ENCODE results near the gene TNK1.

The TNK1 gene

GRCh38 chr17:7355053-7355452 lies 25.8 kb upstream of the TNK1 start, which contains the start of gene TMEM95:
Gene TMEM95, plus strand, starts transcription at chr17:7355156. Its CDS starts 49 bp downstream, at chr17:7355205.
- no peaks in the 10 kb centered on the region for H3K27me3 ChIP-seq (ENCODE audit: insufficient read depth, low read depth, severe bottlenecking)
- H3K36me3 ChIP-seq: no peaks in the 10 kb centered on the region
- DNase-seq: no peak
- TF ChIP-seq CTCF (IDR thresholded peaks at IDR 0.05; ENCODE audit: low read depth, low read length): no peak
- no peaks in the 10 kb centered on the region for H3K9me3 ChIP-seq (ENCODE audit: severe bottlenecking)
- no peak within 1 kb of the TSS for H3K4me3 ChIP-seq (ENCODE audit: low read depth, low read length)
- no peak within 1 kb of the TSS for H3K27ac ChIP-seq

GRCh38 chr17:7355573-7355972 lies 25.3 kb upstream of the TNK1 start:
- Histone ChIP-seq H3K27ac (no peak overlapping the region), H3K9me3 (ENCODE audit: severe bottlenecking) (no peaks in the 10 kb centered on the region), H3K27me3 (ENCODE audit: insufficient read depth, low read depth, severe bottlenecking) (no peaks in the 10 kb centered on the region), H3K36me3 (no peaks in the 10 kb centered on the region), H3K4me3 (ENCODE audit: low read depth, low read length) (no peak overlapping the region)
- DNase-seq: no peak
- TF ChIP-seq CTCF (IDR thresholded peaks at IDR 0.05; ENCODE audit: low read depth, low read length): no peak

GRCh38 chr17:7356072-7356549 lies 24.8 kb upstream of the TNK1 start:
- H3K27me3 ChIP-seq (ENCODE audit: insufficient read depth, low read depth, severe bottlenecking): no peaks in the 10 kb centered on the region
- H3K36me3 ChIP-seq: no peaks in the 10 kb centered on the region
- DNase-seq: peak; percentile 93
- no peak overlapping the region for H3K4me3 ChIP-seq (ENCODE audit: low read depth, low read length)
- H3K27ac ChIP-seq: no peak overlapping the region
- peak; percentile 98 for TF ChIP-seq CTCF (IDR thresholded peaks at IDR 0.05; ENCODE audit: low read depth, low read length)
- H3K9me3 ChIP-seq (ENCODE audit: severe bottlenecking): no peaks in the 10 kb centered on the region

GRCh38 chr17:7356756-7357155 lies 24.1 kb upstream of the TNK1 start:
- no peaks in the 10 kb centered on the region for H3K36me3 ChIP-seq
- DNase-seq: no peak
- H3K4me3 ChIP-seq (ENCODE audit: low read depth, low read length): no peak overlapping the region
- TF ChIP-seq CTCF (IDR thresholded peaks at IDR 0.05; ENCODE audit: low read depth, low read length): no peak
- H3K9me3 ChIP-seq (ENCODE audit: severe bottlenecking): no peaks in the 10 kb centered on the region
- no peaks in the 10 kb centered on the region for H3K27me3 ChIP-seq (ENCODE audit: insufficient read depth, low read depth, severe bottlenecking)
- no peak overlapping the region for H3K27ac ChIP-seq

GRCh38 chr17:7357381-7357780 lies 23.5 kb upstream of the TNK1 start:
- H3K27me3 ChIP-seq (ENCODE audit: insufficient read depth, low read depth, severe bottlenecking): no peaks in the 10 kb centered on the region
- H3K4me3 ChIP-seq (ENCODE audit: low read depth, low read length): no peak overlapping the region
- H3K36me3 ChIP-seq: no peaks in the 10 kb centered on the region
- no peak for DNase-seq
- H3K9me3 ChIP-seq (ENCODE audit: severe bottlenecking): no peaks in the 10 kb centered on the region
- H3K27ac ChIP-seq: no peak overlapping the region
- TF ChIP-seq CTCF (IDR thresholded peaks at IDR 0.05; ENCODE audit: low read depth, low read length): no peak

GRCh38 chr17:7361906-7362305 lies 19.0 kb upstream of the TNK1 start:
- Histone ChIP-seq H3K27me3 (ENCODE audit: insufficient read depth, low read depth, severe bottlenecking) (no peaks in the 10 kb centered on the region), H3K4me3 (ENCODE audit: low read depth, low read length) (no peak overlapping the region), H3K27ac (no peak overlapping the region), H3K9me3 (ENCODE audit: severe bottlenecking) (no peaks in the 10 kb centered on the region), H3K36me3 (no peaks in the 10 kb centered on the region)
- no peak for DNase-seq
- no peak for TF ChIP-seq CTCF (IDR thresholded peaks at IDR 0.05; ENCODE audit: low read depth, low read length)
